Thyroid gland (tissue), 4 donors: ENCODE measurements around the gene TLE5.

Experiments
- CTCF ChIP-seq, 6 experiments: fragments of 200-600 bp in 3 of 6; fragments of 450-650 bp in 3 of 6; sonication (generic) in 3 of 6; IDR thresholded peaks; one replicate each; pipeline ENCODE4 v1.5.1; 2016 to 2019; ENCODE audit warnings: antibody characterized with exemption in 6 of 6, mild to moderate bottlenecking in 2 of 6, inconsistent platforms in 1 of 6, moderate library complexity in 1 of 6
- POLR2A ChIP-seq, 2 donors: fragments of 450-650 bp; IDR thresholded peaks; one replicate each; pipeline ENCODE4 v1.6.1; 2017; ENCODE audit warnings: antibody characterized with exemption in 2 of 2, mild to moderate bottlenecking in 2 of 2, moderate library complexity in 1 of 2

DNA sequence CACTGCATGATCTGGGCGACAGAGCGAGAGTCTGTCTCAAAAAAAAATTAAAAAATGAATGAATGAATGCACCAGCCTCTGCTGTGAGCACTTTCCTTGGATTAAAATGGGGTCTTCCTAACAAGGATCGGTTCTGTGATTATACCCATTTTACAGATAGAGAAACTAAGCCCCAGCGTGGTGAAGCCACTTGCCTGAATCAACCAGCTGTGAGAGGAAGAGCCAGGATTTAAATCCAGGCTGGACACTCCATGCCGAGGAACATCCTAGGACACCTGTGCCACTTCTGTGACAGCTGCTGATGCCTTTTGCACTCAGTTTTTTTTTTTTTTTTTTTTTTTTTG is 14.1 kb downstream of the TLE5 start:
- TF ChIP-seq CTCF (IDR thresholded peaks at IDR 0.05) (no peak), POLR2A (IDR thresholded peaks at IDR 0.05) (no peak)
